ENCODE results near the gene ACTL7B. TPM values are rescaled to one million over a fixed set of nuclear protein-coding genes. Genes with fewer than 3 reads are reported as not detected.
"Not testable (repeated sequence)": the region's sequence is repeated elsewhere in the genome, so short reads cannot be mapped to it uniquely, and the experiment has no call there.

ACTL7B gene
- total RNA-seq, 1 donor from 2014 or later = not detected

- no peak for TF ChIP-seq CTCF (IDR thresholded peaks at IDR 0.05; ENCODE audit: insufficient read depth, low read length, severe bottlenecking)
- Histone ChIP-seq H3K36me3 (ENCODE audit: control insufficient read depth, insufficient read depth, low read length) (no peaks in the 10 kb centered on the region), H3K27me3 (ENCODE audit: control insufficient read depth, insufficient read depth, low read length) (no peaks in the 10 kb centered on the region), H3K4me3 (ENCODE audit: low read depth, low read length) (no peak overlapping the region)
- DNase-seq (ENCODE audit: low read depth) (no peak), FAIRE-seq (no peak)
Observed at GRCh38 chr9:108845947-108846346, 9.8 kb downstream of the ACTL7B start.

GRCh38 chr9:108845507-108845906, 10.3 kb downstream of the ACTL7B start:
- DNase-seq (ENCODE audit: low read depth) (no peak), FAIRE-seq (no peak)
- H3K36me3 ChIP-seq (ENCODE audit: control insufficient read depth, insufficient read depth, low read length) = no peaks in the 10 kb centered on the region
- H3K27me3 ChIP-seq (ENCODE audit: control insufficient read depth, insufficient read depth, low read length) = no peaks in the 10 kb centered on the region
- TF ChIP-seq CTCF (IDR thresholded peaks at IDR 0.05; ENCODE audit: insufficient read depth, low read length, severe bottlenecking) = no peak
- H3K4me3 ChIP-seq (ENCODE audit: low read depth, low read length) = no peak overlapping the region

GRCh38 chr9:108844856-108845255, 10.9 kb downstream of the ACTL7B start:
- no peaks in the 10 kb centered on the region for H3K36me3 ChIP-seq (ENCODE audit: control insufficient read depth, insufficient read depth, low read length)
- H3K27me3 ChIP-seq (ENCODE audit: control insufficient read depth, insufficient read depth, low read length) = no peaks in the 10 kb centered on the region
- no peak for TF ChIP-seq CTCF (IDR thresholded peaks at IDR 0.05; ENCODE audit: insufficient read depth, low read length, severe bottlenecking)
- no peak overlapping the region for H3K4me3 ChIP-seq (ENCODE audit: low read depth, low read length)
- FAIRE-seq (no peak), DNase-seq (ENCODE audit: low read depth) (peak; percentile 68)

DNA sequence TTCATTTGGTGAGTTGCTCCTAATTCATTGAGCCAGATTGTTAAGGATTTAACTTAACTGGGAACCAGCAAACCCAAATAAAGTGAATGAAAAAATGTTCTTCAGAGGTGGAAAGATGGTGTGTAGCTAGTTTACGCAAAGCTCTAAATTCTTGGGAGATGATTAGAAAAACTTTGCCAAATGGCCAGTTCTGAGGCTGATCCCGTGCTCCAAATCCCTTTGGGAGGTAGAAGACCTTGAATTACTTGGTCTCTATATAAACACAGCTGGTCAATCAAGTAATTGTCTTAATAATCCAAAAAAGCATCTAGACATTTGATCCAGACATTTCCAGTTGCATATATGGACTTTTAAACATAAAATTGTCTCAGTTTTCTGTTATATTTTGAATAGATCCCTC, 11.4 kb downstream of the ACTL7B start:
- no peaks in the 10 kb centered on the region for H3K27me3 ChIP-seq (ENCODE audit: control insufficient read depth, insufficient read depth, low read length)
- no peaks in the 10 kb centered on the region for H3K36me3 ChIP-seq (ENCODE audit: control insufficient read depth, insufficient read depth, low read length)
- no peak overlapping the region for H3K4me3 ChIP-seq (ENCODE audit: low read depth, low read length)
- no peak for TF ChIP-seq CTCF (IDR thresholded peaks at IDR 0.05; ENCODE audit: insufficient read depth, low read length, severe bottlenecking)
- DNase-seq (ENCODE audit: low read depth) = no peak
- no peak for FAIRE-seq

DNA sequence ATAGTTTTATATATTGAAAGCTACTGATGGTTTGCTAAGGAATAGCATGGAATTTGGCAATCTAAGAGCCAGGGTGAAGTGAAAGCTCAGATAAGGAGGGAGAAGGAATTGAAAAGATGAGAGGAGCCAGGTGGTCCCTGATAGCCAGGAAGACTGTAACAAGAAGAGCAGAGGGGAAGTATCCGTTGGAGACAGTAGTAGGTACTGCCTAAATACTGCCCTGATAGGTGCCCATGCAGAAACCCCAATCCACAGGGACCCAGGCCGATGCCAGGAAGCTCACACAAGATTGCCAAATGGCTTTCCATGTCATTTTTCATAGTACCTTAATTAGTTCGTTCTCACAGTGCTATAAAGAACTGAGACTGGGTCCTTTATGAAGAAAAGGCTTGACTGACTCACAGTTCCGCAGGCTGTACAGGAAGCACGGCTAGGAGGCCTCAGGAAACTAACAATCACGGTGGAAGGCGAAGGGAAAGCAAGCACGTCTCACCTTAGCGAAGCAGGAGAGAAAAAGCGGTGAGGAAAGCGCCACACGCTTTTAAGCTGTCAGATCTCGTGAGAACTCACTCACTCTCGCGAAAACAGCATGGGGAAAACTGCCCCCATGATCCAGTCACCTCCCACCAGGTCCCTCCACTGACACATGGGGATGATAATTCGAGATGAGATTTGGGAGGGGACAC, 13.0 kb downstream of the ACTL7B start:
- DNase-seq (ENCODE audit: low read depth) (no peak), FAIRE-seq (no peak)
- Histone ChIP-seq H3K36me3 (ENCODE audit: control insufficient read depth, insufficient read depth, low read length) (no peaks in the 10 kb centered on the region), H3K27me3 (ENCODE audit: control insufficient read depth, insufficient read depth, low read length) (no peaks in the 10 kb centered on the region), H3K4me3 (ENCODE audit: low read depth, low read length) (no peak overlapping the region)
- TF ChIP-seq CTCF (IDR thresholded peaks at IDR 0.05; ENCODE audit: insufficient read depth, low read length, severe bottlenecking) = no peak

GRCh38 chr9:108839561-108839960, 16.2 kb downstream of the ACTL7B start:
- not testable (repeated sequence) for DNase-seq (ENCODE audit: low read depth); FAIRE-seq; H3K4me3 ChIP-seq (ENCODE audit: low read depth, low read length); H3K36me3 ChIP-seq (ENCODE audit: control insufficient read depth, insufficient read depth, low read length); H3K27me3 ChIP-seq (ENCODE audit: control insufficient read depth, insufficient read depth, low read length)
